IMR-90 (cell line): ENCODE measurements around the gene CD274.

Experiments
- CTCF ChIP-seq: conservative IDR thresholded peaks from 2 replicates; pipeline ENCODE4 v1.5.1; 2012; ENCODE audit warnings: mild to moderate bottlenecking, low read depth, low read length, improper control_type of control experiment
- POLR2A ChIP-seq: IDR thresholded peaks from 2 replicates; pipeline ENCODE4 v1.6.1; 2012; ENCODE audit warnings: mild to moderate bottlenecking, low read depth, low read length
- RAD21 ChIP-seq: IDR thresholded peaks from 2 replicates; pipeline ENCODE4 v1.6.1; 2012; ENCODE audit warnings: low read length, improper control_type of control experiment
- RCOR1 ChIP-seq: IDR thresholded peaks from 2 replicates; pipeline ENCODE4 v1.6.1; 2012; ENCODE audit warnings: mild to moderate bottlenecking, low read length, improper control_type of control experiment; ENCODE audit not compliant: insufficient replicate concordance
- RFX5 ChIP-seq: IDR thresholded peaks from 2 replicates; pipeline ENCODE4 v1.8.0; 2012; ENCODE audit warnings: low read depth, mild to moderate bottlenecking, low read length, moderate library complexity

DNA sequence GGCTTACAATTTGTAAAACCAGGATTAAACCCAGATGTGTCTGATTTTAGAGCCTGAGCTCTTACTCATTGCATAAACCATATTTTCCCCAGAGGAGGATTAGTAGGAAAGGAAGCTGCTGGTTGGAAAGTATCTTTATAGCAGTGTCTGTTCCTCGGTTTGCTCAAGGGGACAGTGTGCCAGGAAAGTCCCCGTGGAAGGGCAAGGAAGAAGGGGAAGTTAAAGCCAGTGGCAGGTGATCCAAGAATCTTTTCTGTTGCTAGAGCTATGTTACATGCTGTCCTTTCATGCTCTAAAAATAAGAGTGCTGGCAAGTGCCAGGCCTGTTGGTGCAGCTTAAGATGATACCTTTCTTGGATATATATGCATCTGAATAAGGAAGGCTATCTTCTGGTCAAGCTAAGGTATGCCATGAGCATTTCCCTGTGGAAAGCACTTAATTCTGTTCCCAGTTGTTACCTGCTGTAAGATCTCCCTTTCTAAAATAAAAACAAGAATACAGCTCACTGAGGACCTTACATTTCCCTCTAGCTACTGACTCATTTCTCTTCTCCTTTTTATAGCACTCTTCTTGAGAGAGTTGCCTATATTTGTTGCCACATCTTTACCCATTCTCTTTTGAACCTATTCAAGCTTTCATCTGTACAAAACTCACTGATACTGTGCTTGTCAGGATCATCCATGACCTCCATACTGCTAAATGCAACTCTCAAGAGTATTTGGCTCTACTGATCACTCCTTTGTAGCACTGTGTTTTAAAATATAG lies 68.0 kb downstream of the CD274 start:
- TF ChIP-seq POLR2A (no peak), RAD21 (no peak), CTCF (no peak), RCOR1 (no peak), RFX5 (no peak)
